Measurements from ENCODE around the gene NTRK3.
A peak's percentile ranks its signal among the peaks of the same experiment; 100 is the strongest.

Gene NTRK3

DNA sequence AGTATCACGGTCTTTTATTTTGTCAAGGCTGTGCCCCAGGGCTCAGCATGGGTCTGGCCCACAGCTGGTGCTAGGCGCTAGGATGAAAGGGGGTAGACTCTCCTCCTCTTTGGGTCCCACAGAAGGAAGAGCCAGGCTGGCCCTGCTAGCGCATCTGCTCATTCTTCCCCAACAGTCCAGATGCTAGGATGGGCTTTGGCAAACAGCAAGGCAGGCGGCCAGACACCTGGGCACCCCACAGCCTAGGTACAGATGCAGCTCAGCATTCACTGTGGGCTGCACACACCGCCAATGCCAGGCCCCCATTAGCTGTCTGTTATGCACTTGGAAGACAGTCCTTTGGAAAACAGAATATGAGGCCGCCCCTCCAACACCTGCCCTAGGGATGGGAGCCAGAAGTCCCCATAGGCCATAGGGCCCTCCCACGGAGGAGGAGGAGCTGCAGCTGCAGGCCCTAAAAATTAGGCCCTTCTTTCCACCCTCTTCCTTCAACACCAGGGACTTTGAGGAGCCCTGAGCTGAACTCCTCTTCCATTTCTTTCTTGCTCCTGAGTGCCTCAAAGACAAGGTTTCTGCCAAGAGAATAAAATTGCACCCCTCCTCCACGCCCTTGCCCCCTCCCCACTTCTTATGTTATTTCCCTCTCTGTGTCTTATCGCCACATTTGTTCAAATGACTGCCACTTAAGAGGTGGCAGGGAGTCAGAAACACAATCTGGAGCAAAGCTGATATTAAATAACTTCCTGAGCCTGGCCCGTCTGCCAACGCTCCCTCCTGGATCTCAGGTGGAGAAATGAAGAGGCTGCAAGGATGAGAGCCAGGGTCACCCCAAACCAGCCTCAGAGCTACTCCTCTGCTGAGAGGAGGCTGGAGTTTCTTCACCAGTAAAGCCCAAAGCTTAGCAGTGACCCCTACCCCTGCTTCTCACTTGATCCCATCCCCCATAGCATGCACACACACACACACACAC lies 13.7 kb downstream of the NTRK3 start:
- DNase-seq (ENCODE audit: low read depth) = no peak
- no peak overlapping the region for H3K4me3 ChIP-seq (ENCODE audit: low read length)
- TF ChIP-seq, protein P1, sequence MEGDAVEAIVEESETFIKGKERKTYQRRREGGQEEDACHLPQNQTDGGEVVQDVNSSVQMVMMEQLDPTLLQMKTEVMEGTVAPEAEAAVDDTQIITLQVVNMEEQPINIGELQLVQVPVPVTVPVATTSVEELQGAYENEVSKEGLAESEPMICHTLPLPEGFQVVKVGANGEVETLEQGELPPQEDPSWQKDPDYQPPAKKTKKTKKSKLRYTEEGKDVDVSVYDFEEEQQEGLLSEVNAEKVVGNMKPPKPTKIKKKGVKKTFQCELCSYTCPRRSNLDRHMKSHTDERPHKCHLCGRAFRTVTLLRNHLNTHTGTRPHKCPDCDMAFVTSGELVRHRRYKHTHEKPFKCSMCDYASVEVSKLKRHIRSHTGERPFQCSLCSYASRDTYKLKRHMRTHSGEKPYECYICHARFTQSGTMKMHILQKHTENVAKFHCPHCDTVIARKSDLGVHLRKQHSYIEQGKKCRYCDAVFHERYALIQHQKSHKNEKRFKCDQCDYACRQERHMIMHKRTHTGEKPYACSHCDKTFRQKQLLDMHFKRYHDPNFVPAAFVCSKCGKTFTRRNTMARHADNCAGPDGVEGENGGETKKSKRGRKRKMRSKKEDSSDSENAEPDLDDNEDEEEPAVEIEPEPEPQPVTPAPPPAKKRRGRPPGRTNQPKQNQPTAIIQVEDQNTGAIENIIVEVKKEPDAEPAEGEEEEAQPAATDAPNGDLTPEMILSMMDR (IDR thresholded peaks at IDR 0.05; ENCODE audit: insufficient read depth, low read depth, low read length, missing control alignments) = no peak

GRCh38 chr15:88241461-88241860 lies 15.1 kb downstream of the NTRK3 start:
- DNase-seq (ENCODE audit: low read depth) = no peak
- H3K4me3 ChIP-seq (ENCODE audit: low read length) = no peak overlapping the region
- TF ChIP-seq, protein P1 (IDR thresholded peaks at IDR 0.05; ENCODE audit: insufficient read depth, low read depth, low read length, missing control alignments) = no peak

- TF ChIP-seq, protein P1 (IDR thresholded peaks at IDR 0.05; ENCODE audit: insufficient read depth, low read depth, low read length, missing control alignments) = no peak
- DNase-seq (ENCODE audit: low read depth) = no peak
- H3K4me3 ChIP-seq (ENCODE audit: low read length) = no peak overlapping the region
Measured at GRCh38 chr15:88241060-88241459, 15.5 kb downstream of the NTRK3 start.

DNA sequence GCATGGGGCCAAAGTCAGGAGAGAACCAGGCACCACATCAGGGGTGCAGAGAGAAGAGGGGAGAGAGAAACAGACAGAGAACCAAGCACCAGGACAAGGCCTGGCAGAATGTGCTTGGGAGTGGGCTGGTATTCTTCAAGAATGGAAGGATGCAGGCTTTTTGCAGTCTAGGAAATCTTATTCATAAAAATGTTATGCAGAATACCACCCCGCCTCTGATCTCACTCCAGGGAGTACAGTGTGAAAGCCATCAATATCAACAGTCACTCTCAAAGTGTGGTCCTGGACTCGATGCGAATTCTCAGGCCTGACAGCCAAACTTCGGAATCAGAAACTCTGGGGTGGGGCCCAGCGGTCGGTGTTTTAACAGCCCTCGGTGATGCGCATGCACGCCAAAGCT lies 16.9 kb downstream of the NTRK3 start:
- DNase-seq (ENCODE audit: low read depth) = no peak

GRCh38 chr15:88238618-88239430 lies 17.7 kb downstream of the NTRK3 start:
- TF ChIP-seq, protein P1 (IDR thresholded peaks at IDR 0.05; ENCODE audit: insufficient read depth, low read depth, low read length, missing control alignments) = no peak
- peak; percentile 14 for DNase-seq (ENCODE audit: low read depth)
- no peak overlapping the region for H3K4me3 ChIP-seq (ENCODE audit: low read length)

More for the DNA sequence above, 16.9 kb downstream of the NTRK3 start:
- TF ChIP-seq, protein P1 (IDR thresholded peaks at IDR 0.05; ENCODE audit: insufficient read depth, low read depth, low read length, missing control alignments) = no peak
- H3K4me3 ChIP-seq (ENCODE audit: low read length) = no peak overlapping the region

DNA sequence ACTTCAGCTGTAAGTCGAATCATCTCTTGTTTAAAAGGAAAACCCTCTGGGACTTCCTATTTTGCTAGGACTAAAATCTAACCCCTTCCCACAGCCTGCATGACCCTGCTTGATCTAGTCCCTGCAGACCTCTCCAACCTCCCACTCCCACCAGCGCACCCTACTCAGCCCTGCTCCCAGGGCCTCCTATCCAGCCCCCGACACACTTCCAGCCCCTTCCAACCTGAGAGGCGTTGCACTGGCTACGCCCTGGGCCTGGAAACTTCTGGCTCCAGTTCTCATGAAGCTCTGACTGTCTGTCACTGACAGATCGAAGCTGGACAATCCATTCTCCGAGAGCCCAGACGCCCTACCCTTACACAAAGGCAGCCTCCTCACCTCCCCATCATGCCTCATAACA lies 21.8 kb downstream of the NTRK3 start:
- TF ChIP-seq, protein P1 (IDR thresholded peaks at IDR 0.05; ENCODE audit: insufficient read depth, low read depth, low read length, missing control alignments) = no peak
- H3K4me3 ChIP-seq (ENCODE audit: low read length) = no peak overlapping the region
- no peak for DNase-seq (ENCODE audit: low read depth)
